Measurements from ENCODE around the gene KIF16B. TPM values are rescaled to one million over a fixed set of nuclear protein-coding genes. Genes with fewer than 3 reads are reported as not detected.

Gene KIF16B
- total RNA-seq, 1 experiment from 2014 or later = 7.0 TPM

DNA sequence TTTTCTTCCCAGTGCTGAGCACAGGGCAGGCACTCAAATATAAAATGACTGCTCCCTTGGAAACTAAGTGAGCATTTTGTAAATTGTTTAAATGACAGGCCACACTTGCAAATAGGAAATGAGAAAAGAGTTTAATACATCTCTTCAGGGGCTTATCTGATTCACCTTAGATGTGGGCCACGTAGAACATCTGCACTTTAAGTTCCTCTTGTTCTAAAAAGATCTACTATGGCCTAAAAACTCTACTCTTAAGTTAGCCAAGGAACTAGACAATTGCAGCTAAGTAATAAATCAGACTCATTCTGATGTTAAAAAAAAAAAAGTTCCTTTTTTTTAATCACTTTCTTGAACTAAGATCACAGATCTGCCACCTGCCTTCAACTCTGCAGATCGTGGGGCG, 126.3 kb downstream of the KIF16B start:
- Histone ChIP-seq H3K36me3 (ENCODE audit: control insufficient read depth in 1 of 2, insufficient read depth in 2 of 2, low read length in 2 of 2) (no peaks in the 10 kb centered on the region), H3K9ac (ENCODE audit: low read length) (no peak overlapping the region), H2AFZ (ENCODE audit: low read depth, low read length, poor library complexity, severe bottlenecking) (no peak overlapping the region), H3K9me2 (ENCODE audit: insufficient read depth) (no peaks in the 10 kb centered on the region), H3K79me2 (ENCODE audit: insufficient read depth, low read length) (no peaks in the 10 kb centered on the region), H3K27me3 (ENCODE audit: insufficient read depth, low read length) (no peaks in the 10 kb centered on the region), H3K4me2 (ENCODE audit: low read length) (no peak overlapping the region), H3K9me3 (ENCODE audit: control insufficient read depth in 1 of 2, insufficient read depth in 1 of 2, low read depth in 1 of 2, low read length in 2 of 2) (no peaks in the 10 kb centered on the region), H3K4me3 (replicated peaks in 1 of 2; ENCODE audit: low read depth in 1 of 2, low read length in 2 of 2) (no peak overlapping the region), H4K20me1 (ENCODE audit: insufficient read depth) (no peaks in the 10 kb centered on the region), H3K4me1 (ENCODE audit: control insufficient read depth in 1 of 2, insufficient read depth in 2 of 2, low read length in 2 of 2) (no peaks in the 10 kb centered on the region), H3K27ac (ENCODE audit: low read depth, low read length) (no peak overlapping the region)
- TF ChIP-seq, protein P1, sequence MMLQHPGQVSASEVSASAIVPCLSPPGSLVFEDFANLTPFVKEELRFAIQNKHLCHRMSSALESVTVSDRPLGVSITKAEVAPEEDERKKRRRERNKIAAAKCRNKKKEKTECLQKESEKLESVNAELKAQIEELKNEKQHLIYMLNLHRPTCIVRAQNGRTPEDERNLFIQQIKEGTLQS (IDR thresholded peaks at IDR 0.05) = no peak
- no peak for TF ChIP-seq YY1 (IDR thresholded peaks at IDR 0.05; ENCODE audit: extremely low read depth, insufficient replicate concordance, low read depth, low read length)
- ChIA-PET CTCF (no interaction called here), RAD21 (ENCODE audit: low non-redundant PET in 1 of 2, low total read pairs in 2 of 2, uncharacterized antibody in 2 of 2, unreplicated experiment in 2 of 2) (no interaction called here), POLR2A (no interaction called here)
- BruUV-seq (replicated peaks) = no TSS peak
- intact Hi-C loops (cut with micrococcal nuclease) = no loop called here
- DNase-seq (ENCODE audit: low read depth, low spot score) (no peak), ATAC-seq (no peak)

DNA sequence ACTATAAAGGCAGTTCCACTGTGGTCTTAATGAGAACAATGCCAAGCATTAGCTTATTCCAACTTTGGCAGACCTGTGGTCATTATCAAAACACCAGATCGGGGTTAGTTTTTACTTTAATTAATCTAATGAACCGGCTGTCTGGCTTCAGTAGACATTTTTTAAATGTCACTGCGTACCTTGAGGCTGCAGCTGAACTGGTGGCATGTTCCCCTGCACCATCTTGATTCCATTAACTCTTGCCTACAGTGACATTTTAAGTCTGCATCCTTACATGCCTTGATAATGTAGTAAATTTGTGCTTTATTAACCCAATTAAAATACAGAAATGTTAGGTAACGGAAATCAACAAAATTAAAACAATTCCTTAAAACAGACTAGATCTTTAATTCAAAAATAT, 127.0 kb downstream of the KIF16B start:
- Histone ChIP-seq H3K27ac (ENCODE audit: low read depth, low read length) (no peak overlapping the region), H4K20me1 (ENCODE audit: insufficient read depth) (no peaks in the 10 kb centered on the region), H2AFZ (ENCODE audit: low read depth, low read length, poor library complexity, severe bottlenecking) (no peak overlapping the region), H3K27me3 (ENCODE audit: insufficient read depth, low read length) (no peaks in the 10 kb centered on the region), H3K9me2 (ENCODE audit: insufficient read depth) (no peaks in the 10 kb centered on the region), H3K36me3 (ENCODE audit: control insufficient read depth in 1 of 2, insufficient read depth in 2 of 2, low read length in 2 of 2) (no peaks in the 10 kb centered on the region), H3K4me2 (ENCODE audit: low read length) (no peak overlapping the region), H3K4me3 (replicated peaks in 1 of 2; ENCODE audit: low read depth in 1 of 2, low read length in 2 of 2) (no peak overlapping the region), H3K9me3 (ENCODE audit: control insufficient read depth in 1 of 2, insufficient read depth in 1 of 2, low read depth in 1 of 2, low read length in 2 of 2) (no peaks in the 10 kb centered on the region), H3K4me1 (ENCODE audit: control insufficient read depth in 1 of 2, insufficient read depth in 2 of 2, low read length in 2 of 2) (no peaks in the 10 kb centered on the region), H3K9ac (ENCODE audit: low read length) (no peak overlapping the region), H3K79me2 (ENCODE audit: insufficient read depth, low read length) (no peaks in the 10 kb centered on the region)
- intact Hi-C loops (cut with micrococcal nuclease) = no loop called here
- POLR2A ChIA-PET = no interaction called here
- no TSS peak for BruUV-seq (replicated peaks)
- DNase-seq (ENCODE audit: low read depth, low spot score) (no peak), ATAC-seq (no peak)
- TF ChIP-seq, protein P1 (IDR thresholded peaks at IDR 0.05) = no peak
- TF ChIP-seq EGR1 (IDR thresholded peaks at IDR 0.05; ENCODE audit: low read depth) (no peak), EZH2phosphoT487 (IDR thresholded peaks at IDR 0.05; ENCODE audit: borderline replicate concordance) (no peak), CBX3 (IDR thresholded peaks at IDR 0.05; ENCODE audit: low read depth) (no peak)
- TF ChIP-seq, protein P2, sequence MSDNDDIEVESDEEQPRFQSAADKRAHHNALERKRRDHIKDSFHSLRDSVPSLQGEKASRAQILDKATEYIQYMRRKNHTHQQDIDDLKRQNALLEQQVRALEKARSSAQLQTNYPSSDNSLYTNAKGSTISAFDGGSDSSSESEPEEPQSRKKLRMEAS (IDR thresholded peaks at IDR 0.05) = no peak
- RAD21 ChIA-PET (ENCODE audit: low non-redundant PET in 1 of 2, low total read pairs in 2 of 2, uncharacterized antibody in 2 of 2, unreplicated experiment in 2 of 2) = no interaction called here
- CTCF ChIA-PET = no interaction called here
